Keratinocyte (primary cell): ENCODE results near the gene TAF10. TPM values are rescaled to one million over a fixed set of nuclear protein-coding genes. Genes with fewer than 3 reads are reported as not detected.

Experiments used
- DNase-seq: peaks from one replicate; pipeline ENCODE4 v3.0.0-alpha.2; 2011; ENCODE audit warnings: low read depth, missing footprints, low spot score
- FAIRE-seq: peaks from 2 replicates; lab custom pipeline; 2011; peaks lifted over from hg19 to GRCh38; lab: Jason Lieb, UNC
- H2AFZ ChIP-seq: 2 replicates; pipeline ENCODE4 v1.6.0; 2012; ENCODE audit warnings: low read length, control low read depth, inconsistent platforms; ENCODE audit not compliant: control insufficient read depth
- H3K27ac ChIP-seq: 2 replicates; pipeline ENCODE4 v1.5.1; 2011; ENCODE audit warnings: low read length; ENCODE audit not compliant: control insufficient read depth, insufficient read depth
- H3K27me3 ChIP-seq: 3 replicates; pipeline ENCODE4 v1.6.0; 2011; ENCODE audit warnings: low read length; ENCODE audit not compliant: control insufficient read depth, insufficient read depth; ENCODE audit errors: extremely low read depth
- H3K36me3 ChIP-seq, 2 experiments: 2 replicates in 1 of 2; 3 replicates in 1 of 2; pipeline ENCODE4 v1.5.1; 2011; ENCODE audit warnings: low read length in 2 of 2, mild to moderate bottlenecking in 1 of 2; ENCODE audit not compliant: control insufficient read depth in 2 of 2, insufficient read depth in 2 of 2; ENCODE audit errors: extremely low read depth in 1 of 2
- H3K4me1 ChIP-seq: 3 replicates; pipeline ENCODE4 v1.5.1; 2011; ENCODE audit warnings: low read length; ENCODE audit not compliant: control insufficient read depth, insufficient read depth; ENCODE audit errors: extremely low read depth
- H3K4me2 ChIP-seq: 3 replicates; pipeline ENCODE4 v1.6.0; 2011; ENCODE audit warnings: low read depth, low read length; ENCODE audit not compliant: control insufficient read depth, insufficient read depth; ENCODE audit errors: extremely low read depth
- H3K4me3 ChIP-seq, 3 experiments: fragments of 200-600 bp in 1 of 3; sonication (generic) in 1 of 3; 2 replicates in 2 of 3; 3 replicates in 1 of 3; pipeline ENCODE4 v1.5.1; 2011 to 2016; ENCODE audit warnings: low read length in 3 of 3, mild to moderate bottlenecking in 3 of 3, control low read depth in 2 of 3, inconsistent platforms in 1 of 3, low read depth in 1 of 3, mixed read lengths in 1 of 3, mixed run types in 1 of 3, moderate library complexity in 1 of 3; ENCODE audit not compliant: control insufficient read depth in 2 of 3, insufficient read depth in 2 of 3; ENCODE audit errors: extremely low read depth in 1 of 3
- H3K79me2 ChIP-seq: 2 replicates; pipeline ENCODE4 v1.6.0; 2012; ENCODE audit warnings: low read length; ENCODE audit not compliant: control insufficient read depth, insufficient read depth
- H3K9ac ChIP-seq: 3 replicates; pipeline ENCODE4 v1.6.0; 2011; ENCODE audit warnings: low read length; ENCODE audit not compliant: control insufficient read depth, insufficient read depth; ENCODE audit errors: extremely low read depth
- H3K9me1 ChIP-seq: 3 replicates; pipeline ENCODE4 v1.6.0; 2011; ENCODE audit warnings: low read length; ENCODE audit not compliant: control insufficient read depth, insufficient read depth; ENCODE audit errors: extremely low read depth
- H3K9me3 ChIP-seq: 2 replicates; pipeline ENCODE4 v1.5.1; 2012; ENCODE audit warnings: low read depth, low read length; ENCODE audit not compliant: control insufficient read depth
- H4K20me1 ChIP-seq: 3 replicates; pipeline ENCODE4 v1.6.0; 2011; ENCODE audit warnings: low read length; ENCODE audit not compliant: control insufficient read depth, insufficient read depth; ENCODE audit errors: extremely low read depth
- CTCF ChIP-seq, 3 experiments: IDR thresholded peaks in 1 of 3; conservative IDR thresholded peaks in 1 of 3; optimal IDR thresholded peaks in 1 of 3; 2 replicates in 2 of 3; 3 replicates in 1 of 3; pipeline versions ENCODE3 to v1.5.1; 2011; ENCODE audit warnings: low read length in 3 of 3, mild to moderate bottlenecking in 3 of 3, moderate library complexity in 2 of 3, control low read depth in 1 of 3, inconsistent platforms in 1 of 3; ENCODE audit not compliant: insufficient read depth in 2 of 3; ENCODE audit errors: extremely low read depth in 1 of 3
- EZH2 ChIP-seq: IDR thresholded peaks from one replicate; pipeline ENCODE4 v1.6.1; 2012; ENCODE audit warnings: inconsistent platforms, mild to moderate bottlenecking, low read length, moderate library complexity
- dilution Hi-C: fragments of 300-500 bp; cut with MboI; formaldehyde crosslinking; loops from one replicate; pipeline ENCODE4 v1.7.0; 2020; ENCODE audit warnings: low sequenced_read_pairs; ENCODE audit not compliant: extremely low pct_ligation_motif_present
- polyA plus RNA-seq, 5 experiments: library from polyadenylated mRNA; depleted of rRNA in 3 of 5; stranded (reverse) in 3 of 5; stranded (forward) in 1 of 5; unstranded in 1 of 5; fragments of >200 nt; gene quantifications; 1 replicate in 1 of 5; 2 replicates in 3 of 5; 3 replicates in 1 of 5; pipeline versions ENCODE4 v1.2.1 to v1.2.3, GENCODE V29; 2011 to 2012; ENCODE audit warnings: missing spikeins in 2 of 5, low read depth in 1 of 5, low replicate concordance in 1 of 5

TAF10 gene
- polyA plus RNA-seq, 1 donor (not counting 4 experiments of a cell fraction or from before 2014, with no cell fraction given), result 165 TPM

- Histone ChIP-seq H3K27ac (no peak overlapping the region), H3K9me1 (no peaks in the 10 kb centered on the region), H3K9ac (no peak overlapping the region), H3K4me3 (no peak overlapping the region), H3K79me2 (no peaks in the 10 kb centered on the region), H3K4me1 (no peaks in the 10 kb centered on the region), H4K20me1 (no peaks in the 10 kb centered on the region), H3K9me3 (no peaks in the 10 kb centered on the region), H2AFZ (no peak overlapping the region), H3K27me3 (peaks cover 28% of the 10 kb centered on the region), H3K4me2 (no peak overlapping the region), H3K36me3 (no peaks in the 10 kb centered on the region)
- DNase-seq (no peak), FAIRE-seq (no peak)
- dilution Hi-C loops, result no loop called here
- no peak for TF ChIP-seq EZH2
- no peak for TF ChIP-seq CTCF (optimal IDR thresholded peaks at IDR 0.05 in 1 of 3, IDR thresholded peaks at IDR 0.05 in 1 of 3, conservative IDR thresholded peaks at IDR 0.05 in 1 of 3; ENCODE audit: extremely low read depth in 1 of 3, insufficient read depth in 2 of 3, low read length in 3 of 3)
These were observed 36.5 kb upstream of the TAF10 start for GRCh38 chr11:6648501-6648900.

GRCh38 chr11:6647836-6648235 is 35.8 kb upstream of the TAF10 start:
- H3K9ac ChIP-seq, result no peak overlapping the region

More at GRCh38 chr11:6647836-6648235, 35.8 kb upstream of the TAF10 start:
- Histone ChIP-seq H3K27ac (no peak overlapping the region), H3K27me3 (peaks cover 22% of the 10 kb centered on the region), H3K9me3 (no peaks in the 10 kb centered on the region), H3K4me3 (no peak overlapping the region), H3K4me2 (no peak overlapping the region), H3K9me1 (no peaks in the 10 kb centered on the region), H4K20me1 (no peaks in the 10 kb centered on the region), H3K79me2 (no peaks in the 10 kb centered on the region), H2AFZ (no peak overlapping the region), H3K36me3 (no peaks in the 10 kb centered on the region), H3K4me1 (no peaks in the 10 kb centered on the region)
- TF ChIP-seq CTCF (optimal IDR thresholded peaks at IDR 0.05 in 1 of 3, IDR thresholded peaks at IDR 0.05 in 1 of 3, conservative IDR thresholded peaks at IDR 0.05 in 1 of 3; ENCODE audit: extremely low read depth in 1 of 3, insufficient read depth in 2 of 3, low read length in 3 of 3), result no peak
- TF ChIP-seq EZH2, result no peak
- no peak for DNase-seq
- dilution Hi-C loops, result no loop called here
- FAIRE-seq, result no peak
